Gastroesophageal sphincter (tissue), 3 donors: Measurements from ENCODE around the gene TNFAIP8L1.

Experiments
- EP300 ChIP-seq: sonication (generic); formaldehyde crosslinking; IDR thresholded peaks from one replicate; pipeline ENCODE4 v1.6.1; 2017; ENCODE audit warnings: antibody characterized with exemption, mild to moderate bottlenecking
- POLR2A ChIP-seq, 2 donors: fragments of 450-650 bp; IDR thresholded peaks; one replicate each; pipeline ENCODE4 v1.6.1; 2017; ENCODE audit warnings: antibody characterized with exemption in 2 of 2, mild to moderate bottlenecking in 2 of 2, moderate library complexity in 1 of 2
- POLR2AphosphoS5 ChIP-seq: sonication (generic); formaldehyde crosslinking; IDR thresholded peaks from one replicate; pipeline ENCODE4 v1.6.1; 2017; ENCODE audit warnings: antibody characterized with exemption
- TF ChIP-seq, protein P1 (sequence below), 4 experiments: fragments of 200-600 bp in 2 of 4; fragments of 450-650 bp in 2 of 4; sonication (generic) in 1 of 4; IDR thresholded peaks; one replicate each; pipeline ENCODE4 v1.5.1; 2017 to 2019; ENCODE audit warnings: antibody characterized with exemption in 4 of 4, mild to moderate bottlenecking in 2 of 4, moderate library complexity in 2 of 4

DNA sequence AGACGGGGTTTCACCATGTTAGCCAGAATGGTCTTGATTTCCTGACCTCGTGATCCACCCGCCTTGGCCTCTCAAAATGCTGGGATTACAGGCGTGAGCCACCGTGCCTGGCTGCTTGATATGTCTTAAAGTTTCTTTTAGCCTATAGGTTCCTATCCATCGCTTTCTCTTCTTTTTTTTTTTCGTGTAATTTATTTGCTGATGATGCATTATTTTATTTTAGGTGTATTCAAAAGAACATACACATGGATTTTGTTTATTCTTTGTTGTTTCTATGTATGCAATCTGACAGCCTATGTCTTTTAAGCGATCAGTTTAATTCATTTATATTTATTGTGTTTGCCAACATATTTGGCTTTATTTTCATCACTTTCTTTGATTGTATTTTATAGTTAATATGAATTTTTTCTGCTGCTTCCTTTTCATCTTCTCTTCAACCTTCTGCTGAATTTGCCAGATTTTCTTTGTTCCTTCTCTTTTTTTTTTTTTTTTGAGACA lies 26.0 kb upstream of the TNFAIP8L1 start:
- TF ChIP-seq, protein P1, sequence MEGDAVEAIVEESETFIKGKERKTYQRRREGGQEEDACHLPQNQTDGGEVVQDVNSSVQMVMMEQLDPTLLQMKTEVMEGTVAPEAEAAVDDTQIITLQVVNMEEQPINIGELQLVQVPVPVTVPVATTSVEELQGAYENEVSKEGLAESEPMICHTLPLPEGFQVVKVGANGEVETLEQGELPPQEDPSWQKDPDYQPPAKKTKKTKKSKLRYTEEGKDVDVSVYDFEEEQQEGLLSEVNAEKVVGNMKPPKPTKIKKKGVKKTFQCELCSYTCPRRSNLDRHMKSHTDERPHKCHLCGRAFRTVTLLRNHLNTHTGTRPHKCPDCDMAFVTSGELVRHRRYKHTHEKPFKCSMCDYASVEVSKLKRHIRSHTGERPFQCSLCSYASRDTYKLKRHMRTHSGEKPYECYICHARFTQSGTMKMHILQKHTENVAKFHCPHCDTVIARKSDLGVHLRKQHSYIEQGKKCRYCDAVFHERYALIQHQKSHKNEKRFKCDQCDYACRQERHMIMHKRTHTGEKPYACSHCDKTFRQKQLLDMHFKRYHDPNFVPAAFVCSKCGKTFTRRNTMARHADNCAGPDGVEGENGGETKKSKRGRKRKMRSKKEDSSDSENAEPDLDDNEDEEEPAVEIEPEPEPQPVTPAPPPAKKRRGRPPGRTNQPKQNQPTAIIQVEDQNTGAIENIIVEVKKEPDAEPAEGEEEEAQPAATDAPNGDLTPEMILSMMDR (IDR thresholded peaks at IDR 0.05): no peak
- TF ChIP-seq POLR2A (IDR thresholded peaks at IDR 0.05): no peak
- TF ChIP-seq POLR2AphosphoS5: no peak
- no peak for TF ChIP-seq EP300
